ENCODE results near the gene TMEM117. TPM values are rescaled to one million over a fixed set of nuclear protein-coding genes. Genes with fewer than 3 reads are reported as not detected.
"Not testable (repeated sequence)": the region's sequence is repeated elsewhere in the genome, so short reads cannot be mapped to it uniquely, and the experiment has no call there.

The TMEM117 gene
- total RNA-seq, 1 donor from 2014 or later: 35.3 TPM

GRCh38 chr12:44029194-44029593, 193.3 kb downstream of the TMEM117 start:
- Mint-ChIP-seq H3K4me3 (no peak overlapping the region), H3K27ac (no peak overlapping the region), H3K4me1 (no peaks in the 10 kb centered on the region), H3K9me3 (peaks cover 39% of the 10 kb centered on the region), H3K27me3 (ENCODE audit: low read depth) (no peaks in the 10 kb centered on the region), H3K36me3 (peaks cover 42% of the 10 kb centered on the region)
- DNase-seq (ENCODE audit: low spot score in 2 of 2, unreplicated experiment in 2 of 2): no peak
- no peak for TF ChIP-seq CTCF (IDR thresholded peaks at IDR 0.05; ENCODE audit: unreplicated experiment)

GRCh38 chr12:44031472-44032185, 195.7 kb downstream of the TMEM117 start:
- H3K36me3 Mint-ChIP-seq: peaks cover 42% of the 10 kb centered on the region
- no peak for TF ChIP-seq CTCF (IDR thresholded peaks at IDR 0.05; ENCODE audit: unreplicated experiment)
- H3K4me3 Mint-ChIP-seq: no peak overlapping the region
- H3K4me1 Mint-ChIP-seq: no peaks in the 10 kb centered on the region
- peaks cover 39% of the 10 kb centered on the region for H3K9me3 Mint-ChIP-seq
- H3K27me3 Mint-ChIP-seq (ENCODE audit: low read depth): no peaks in the 10 kb centered on the region
- H3K27ac Mint-ChIP-seq: no peak overlapping the region
- DNase-seq (ENCODE audit: low spot score in 2 of 2, unreplicated experiment in 2 of 2): no peak

- Mint-ChIP-seq H3K4me1 (no peaks in the 10 kb centered on the region), H3K27me3 (ENCODE audit: low read depth) (no peaks in the 10 kb centered on the region), H3K36me3 (peaks cover 24% of the 10 kb centered on the region), H3K4me3 (no peak overlapping the region), H3K27ac (no peak overlapping the region), H3K9me3 (peaks cover 25% of the 10 kb centered on the region)
- TF ChIP-seq CTCF (IDR thresholded peaks at IDR 0.05; ENCODE audit: unreplicated experiment): no peak
- DNase-seq (ENCODE audit: low spot score in 2 of 2, unreplicated experiment in 2 of 2): no peak
Observed at GRCh38 chr12:44034906-44035305, 199.0 kb downstream of the TMEM117 start.

GRCh38 chr12:44036875-44037443, 201.1 kb downstream of the TMEM117 start:
- Mint-ChIP-seq H3K4me1 (no peaks in the 10 kb centered on the region), H3K9me3 (peaks cover 16% of the 10 kb centered on the region), H3K27ac (no peak overlapping the region), H3K27me3 (ENCODE audit: low read depth) (no peaks in the 10 kb centered on the region), H3K4me3 (no peak overlapping the region), H3K36me3 (peaks cover 15% of the 10 kb centered on the region)
- DNase-seq (ENCODE audit: low spot score in 2 of 2, unreplicated experiment in 2 of 2): no peak
- TF ChIP-seq CTCF (IDR thresholded peaks at IDR 0.05; ENCODE audit: unreplicated experiment): no peak

- H3K4me3 Mint-ChIP-seq: no peak overlapping the region
Observed at GRCh38 chr12:44038411-44038810, 202.5 kb downstream of the TMEM117 start.

GRCh38 chr12:44044491-44044890, 208.6 kb downstream of the TMEM117 start:
- Mint-ChIP-seq H3K9me3 (peaks cover 19% of the 10 kb centered on the region), H3K36me3 (peaks cover 23% of the 10 kb centered on the region)
- H3K27ac Mint-ChIP-seq; H3K4me3 Mint-ChIP-seq; H3K27me3 Mint-ChIP-seq (ENCODE audit: low read depth); DNase-seq (ENCODE audit: low spot score in 2 of 2, unreplicated experiment in 2 of 2); H3K4me1 Mint-ChIP-seq: not testable (repeated sequence)

More at GRCh38 chr12:44038411-44038810, 202.5 kb downstream of the TMEM117 start:
- no peak overlapping the region for H3K27ac Mint-ChIP-seq
- no peaks in the 10 kb centered on the region for H3K4me1 Mint-ChIP-seq
- no peak for TF ChIP-seq CTCF (IDR thresholded peaks at IDR 0.05; ENCODE audit: unreplicated experiment)
- peaks cover 10% of the 10 kb centered on the region for H3K36me3 Mint-ChIP-seq
- no peaks in the 10 kb centered on the region for H3K27me3 Mint-ChIP-seq (ENCODE audit: low read depth)
- no peak for DNase-seq (ENCODE audit: low spot score in 2 of 2, unreplicated experiment in 2 of 2)
- H3K9me3 Mint-ChIP-seq: peaks cover 4% of the 10 kb centered on the region
